Right atrium auricular region (tissue), 2 donors: Measurements from ENCODE around the gene ZNF500. TPM values are rescaled to one million over a fixed set of nuclear protein-coding genes. Genes with fewer than 3 reads are reported as not detected.

Source experiments
- DNase-seq: peaks from one replicate; pipeline ENCODE4 v3.0.0-alpha.2; 2019; ENCODE audit warnings: low spot score
- H3K27ac ChIP-seq, 2 donors: fragments of 200-600 bp; sonication (generic); 1 replicate in 1 of 2; 2 replicates in 1 of 2; pipeline ENCODE4 v1.5.1; 2016 to 2019
- H3K27me3 ChIP-seq, 2 donors: fragments of 200-600 bp; sonication (generic); one replicate each; pipeline versions ENCODE4 v1.5.1 to v1.6.0; 2017 to 2019
- H3K36me3 ChIP-seq: fragments of 200-600 bp; sonication (generic); one replicate; pipeline ENCODE4 v1.5.1; 2016
- H3K4me1 ChIP-seq, 2 donors: fragments of 200-600 bp; sonication (generic); one replicate each; pipeline versions ENCODE4 v1.5.1 to v1.6.0; 2017 to 2019
- H3K4me3 ChIP-seq, 2 donors: fragments of 200-600 bp; sonication (generic); 1 replicate in 1 of 2; 2 replicates in 1 of 2; pipeline ENCODE4 v1.5.1; 2017 to 2019; ENCODE audit warnings: mild to moderate bottlenecking in 1 of 2, moderate library complexity in 1 of 2
- H3K9me3 ChIP-seq, 2 donors: fragments of 200-600 bp; sonication (generic); one replicate each; pipeline ENCODE4 v1.5.1; 2019
- total RNA-seq, 2 donors: library from RNA; depleted of rRNA; stranded (reverse); fragments of >200 nt; gene quantifications; one replicate each; pipeline ENCODE4 v1.1.0, GENCODE V29; 2016
- TF ChIP-seq, protein P1 (sequence below), 2 donors: fragments of 200-600 bp; sonication (generic); IDR thresholded peaks; one replicate each; pipeline ENCODE4 v1.5.1; 2019; ENCODE audit warnings: antibody characterized with exemption in 2 of 2

The ZNF500 gene
- total RNA-seq, 2 donors from 2014 or later: 4.3 to 7.5 TPM

DNA sequence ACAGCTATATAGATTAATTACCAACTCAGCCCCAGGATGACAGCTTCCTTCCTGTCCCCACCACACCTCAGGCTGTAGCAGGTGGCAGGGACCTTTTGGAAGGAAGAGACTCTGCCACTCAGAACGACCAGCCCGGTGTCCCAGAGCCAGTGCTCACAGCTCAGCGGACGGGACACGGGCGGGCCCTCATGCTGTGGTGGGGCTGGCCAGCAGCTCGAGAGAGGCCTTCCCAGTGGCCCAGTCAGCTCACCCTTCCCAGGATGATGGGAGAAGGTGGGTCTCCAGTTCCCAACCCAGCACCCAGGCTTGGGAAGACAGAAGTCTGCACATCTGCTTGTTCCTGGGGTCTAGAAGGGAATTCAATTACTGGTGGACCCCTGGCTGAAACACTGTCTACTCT lies 63.1 kb downstream of the ZNF500 start:
- DNase-seq: no peak
- no peak overlapping the region for H3K4me3 ChIP-seq
- H3K27ac ChIP-seq: no peak overlapping the region
- H3K4me1 ChIP-seq: no peaks in the 10 kb centered on the region
- no peaks in the 10 kb centered on the region for H3K9me3 ChIP-seq
- no peaks in the 10 kb centered on the region for H3K27me3 ChIP-seq
- peaks cover 70% of the 10 kb centered on the region for H3K36me3 ChIP-seq
- TF ChIP-seq, protein P1, sequence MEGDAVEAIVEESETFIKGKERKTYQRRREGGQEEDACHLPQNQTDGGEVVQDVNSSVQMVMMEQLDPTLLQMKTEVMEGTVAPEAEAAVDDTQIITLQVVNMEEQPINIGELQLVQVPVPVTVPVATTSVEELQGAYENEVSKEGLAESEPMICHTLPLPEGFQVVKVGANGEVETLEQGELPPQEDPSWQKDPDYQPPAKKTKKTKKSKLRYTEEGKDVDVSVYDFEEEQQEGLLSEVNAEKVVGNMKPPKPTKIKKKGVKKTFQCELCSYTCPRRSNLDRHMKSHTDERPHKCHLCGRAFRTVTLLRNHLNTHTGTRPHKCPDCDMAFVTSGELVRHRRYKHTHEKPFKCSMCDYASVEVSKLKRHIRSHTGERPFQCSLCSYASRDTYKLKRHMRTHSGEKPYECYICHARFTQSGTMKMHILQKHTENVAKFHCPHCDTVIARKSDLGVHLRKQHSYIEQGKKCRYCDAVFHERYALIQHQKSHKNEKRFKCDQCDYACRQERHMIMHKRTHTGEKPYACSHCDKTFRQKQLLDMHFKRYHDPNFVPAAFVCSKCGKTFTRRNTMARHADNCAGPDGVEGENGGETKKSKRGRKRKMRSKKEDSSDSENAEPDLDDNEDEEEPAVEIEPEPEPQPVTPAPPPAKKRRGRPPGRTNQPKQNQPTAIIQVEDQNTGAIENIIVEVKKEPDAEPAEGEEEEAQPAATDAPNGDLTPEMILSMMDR (IDR thresholded peaks at IDR 0.05): no peak

DNA sequence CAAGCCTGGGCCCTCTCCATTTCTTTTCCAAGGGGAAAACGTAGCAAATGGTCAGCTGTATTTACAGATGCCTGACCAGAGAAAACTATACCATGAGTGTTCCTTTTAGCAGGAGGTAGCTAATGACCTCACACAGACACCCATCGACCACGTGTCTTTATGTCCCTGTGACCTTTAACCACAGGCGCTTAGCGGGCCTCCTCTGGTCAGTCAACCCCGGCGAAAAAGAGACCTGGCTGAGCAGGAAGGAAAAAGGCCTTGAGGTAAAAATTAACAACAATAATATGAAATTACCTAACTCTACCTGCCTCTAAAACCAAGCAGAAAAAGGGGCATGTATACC lies 64.5 kb downstream of the ZNF500 start:
- DNase-seq: no peak
- H3K27ac ChIP-seq: no peak overlapping the region

DNA sequence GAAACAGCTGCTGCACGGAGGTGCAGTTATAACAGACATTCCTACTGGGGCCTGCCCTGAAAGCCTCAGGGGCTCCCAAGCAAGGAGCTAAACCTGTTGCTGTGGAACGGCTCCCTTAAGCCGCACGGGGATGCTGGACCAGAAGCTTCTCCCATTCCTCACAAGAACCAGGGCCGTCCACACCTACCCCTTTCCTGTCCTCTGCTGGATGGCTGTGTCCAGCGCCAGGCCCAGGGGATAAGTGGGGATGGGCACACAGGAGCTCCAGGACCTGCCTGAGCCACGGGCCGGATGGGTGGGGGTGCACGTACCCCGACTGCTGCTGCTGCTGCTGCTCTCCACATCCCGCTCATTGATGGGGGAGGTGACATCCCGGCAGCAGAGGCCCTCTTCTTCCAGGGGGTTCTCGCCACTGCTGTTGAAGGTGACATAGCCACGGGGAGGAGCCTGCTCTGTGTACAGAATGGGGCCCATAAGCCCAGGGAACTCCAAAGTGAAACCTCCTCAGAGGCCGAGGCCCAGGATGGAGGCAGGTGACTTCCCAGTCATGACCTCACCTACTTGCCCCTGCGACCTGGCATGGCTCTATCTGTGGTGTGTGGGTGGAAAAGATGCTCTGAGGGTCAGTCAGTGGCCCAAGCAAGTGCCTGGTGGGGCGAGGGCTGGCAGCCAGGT lies 65.0 kb downstream of the ZNF500 start:
- H3K4me3 ChIP-seq: no peak overlapping the region
- no peak for DNase-seq
- H3K9me3 ChIP-seq: no peaks in the 10 kb centered on the region
- no peak overlapping the region for H3K27ac ChIP-seq
- H3K36me3 ChIP-seq: peaks cover 79% of the 10 kb centered on the region
- peaks cover 0 to under 1% of the 10 kb centered on the region in 2 donors for H3K4me1 ChIP-seq
- TF ChIP-seq, protein P1 (IDR thresholded peaks at IDR 0.05): no peak
- no peaks in the 10 kb centered on the region for H3K27me3 ChIP-seq

More for the DNA sequence above, 64.5 kb downstream of the ZNF500 start:
- H3K4me1 ChIP-seq: no peaks in the 10 kb centered on the region
- H3K9me3 ChIP-seq: no peaks in the 10 kb centered on the region
- no peak overlapping the region for H3K4me3 ChIP-seq
- H3K27me3 ChIP-seq: no peaks in the 10 kb centered on the region
- H3K36me3 ChIP-seq: peaks cover 81% of the 10 kb centered on the region
- TF ChIP-seq, protein P1 (IDR thresholded peaks at IDR 0.05): no peak

DNA sequence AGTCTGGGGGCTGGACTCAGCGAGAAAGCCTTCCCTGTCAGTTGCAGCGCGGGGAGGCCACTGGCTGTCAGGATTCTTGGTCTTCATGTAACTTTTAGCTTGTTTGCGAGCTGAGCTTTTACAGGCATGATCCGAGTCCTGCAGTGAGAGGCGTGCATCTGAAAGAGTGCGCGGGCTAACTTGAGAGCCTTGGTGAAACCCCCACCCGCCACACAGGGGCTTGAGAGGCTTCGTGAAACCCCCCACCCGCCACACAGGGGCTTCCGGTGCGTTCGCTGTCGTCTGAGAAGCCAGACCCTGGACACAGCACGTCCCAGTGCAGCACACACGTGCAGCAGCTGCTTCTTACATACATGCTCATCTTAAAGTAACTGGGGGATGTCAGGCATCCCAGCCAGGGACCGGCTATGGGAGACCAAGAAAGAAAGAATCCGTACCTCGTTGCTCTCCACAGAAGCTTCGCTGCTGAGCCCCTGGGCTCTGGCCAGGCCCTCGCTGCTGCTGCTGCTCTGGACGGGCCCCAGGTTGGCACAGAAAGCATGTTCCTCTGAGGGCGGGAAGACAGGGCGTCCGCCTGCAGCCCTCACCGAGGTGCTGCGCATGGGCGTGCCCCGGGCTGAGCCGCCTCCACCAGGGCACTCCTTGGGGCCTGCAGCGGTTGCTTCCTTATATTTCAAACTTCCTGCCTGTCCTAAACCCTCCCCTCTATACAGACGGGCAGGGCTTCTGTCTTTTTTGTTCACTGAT lies 65.8 kb downstream of the ZNF500 start:
- DNase-seq: no peak
- Histone ChIP-seq H3K27me3 (no peaks in the 10 kb centered on the region), H3K36me3 (peaks cover 77% of the 10 kb centered on the region), H3K4me3 (no peak overlapping the region), H3K9me3 (no peaks in the 10 kb centered on the region), H3K4me1 (peaks cover 0 to 8% of the 10 kb centered on the region in 2 donors), H3K27ac (no peak overlapping the region)
- TF ChIP-seq, protein P1 (IDR thresholded peaks at IDR 0.05): no peak

DNA sequence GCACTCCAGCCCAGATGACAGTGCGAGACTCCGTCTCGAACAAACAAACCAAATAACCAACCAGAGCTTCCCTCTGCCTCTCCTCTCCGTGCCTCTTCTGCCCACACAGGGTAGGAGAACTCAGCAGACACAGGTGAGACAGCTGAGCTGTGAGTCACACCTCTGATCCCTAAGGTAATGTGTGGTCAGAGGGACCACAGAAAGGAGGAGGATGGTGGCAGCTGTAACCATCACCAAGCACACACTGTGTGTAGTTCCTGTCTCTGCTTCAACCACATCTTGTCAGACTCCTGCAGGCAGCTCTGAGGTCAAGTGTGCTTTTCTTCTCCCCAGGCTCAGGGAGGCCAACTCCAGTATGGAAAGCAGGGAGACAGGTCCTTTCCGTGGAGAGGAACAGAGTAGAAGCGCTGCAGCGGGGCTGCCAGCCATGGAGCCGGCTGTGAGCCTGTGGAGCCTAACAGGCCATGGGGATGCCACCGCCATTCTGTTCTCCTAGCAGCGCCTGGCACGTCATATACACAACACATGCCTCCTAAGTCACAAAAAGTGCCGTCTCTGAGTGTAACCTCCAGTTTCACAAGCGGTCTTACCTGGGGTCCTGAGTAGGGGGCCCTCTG lies 66.5 kb downstream of the ZNF500 start:
- Histone ChIP-seq H3K4me3 (no peak overlapping the region), H3K9me3 (no peaks in the 10 kb centered on the region), H3K27me3 (no peaks in the 10 kb centered on the region), H3K36me3 (peaks cover 76% of the 10 kb centered on the region), H3K27ac (no peak overlapping the region), H3K4me1 (peaks cover 0 to 15% of the 10 kb centered on the region in 2 donors)
- TF ChIP-seq, protein P1 (IDR thresholded peaks at IDR 0.05): no peak
- no peak for DNase-seq
